Endometrium (tissue), 2 donors: ENCODE data around the gene OPRM1.

Experiments used
- FAIRE-seq: peaks from 2 replicates; lab custom pipeline; 2012; peaks lifted over from hg19 to GRCh38; lab: Jason Lieb, UNC
- donor health status: control.
- donor health status: control.

Gene OPRM1

GRCh38 chr6:154284313-154284853, 245.3 kb downstream of the OPRM1 start:
- FAIRE-seq = no peak

- FAIRE-seq = peak; percentile 71
These were observed 246.8 kb downstream of the OPRM1 start for GRCh38 chr6:154285826-154286225.

GRCh38 chr6:154289818-154290508, 250.9 kb downstream of the OPRM1 start:
- no peak for FAIRE-seq

GRCh38 chr6:154292066-154292465, 253.0 kb downstream of the OPRM1 start:
- no peak for FAIRE-seq

DNA sequence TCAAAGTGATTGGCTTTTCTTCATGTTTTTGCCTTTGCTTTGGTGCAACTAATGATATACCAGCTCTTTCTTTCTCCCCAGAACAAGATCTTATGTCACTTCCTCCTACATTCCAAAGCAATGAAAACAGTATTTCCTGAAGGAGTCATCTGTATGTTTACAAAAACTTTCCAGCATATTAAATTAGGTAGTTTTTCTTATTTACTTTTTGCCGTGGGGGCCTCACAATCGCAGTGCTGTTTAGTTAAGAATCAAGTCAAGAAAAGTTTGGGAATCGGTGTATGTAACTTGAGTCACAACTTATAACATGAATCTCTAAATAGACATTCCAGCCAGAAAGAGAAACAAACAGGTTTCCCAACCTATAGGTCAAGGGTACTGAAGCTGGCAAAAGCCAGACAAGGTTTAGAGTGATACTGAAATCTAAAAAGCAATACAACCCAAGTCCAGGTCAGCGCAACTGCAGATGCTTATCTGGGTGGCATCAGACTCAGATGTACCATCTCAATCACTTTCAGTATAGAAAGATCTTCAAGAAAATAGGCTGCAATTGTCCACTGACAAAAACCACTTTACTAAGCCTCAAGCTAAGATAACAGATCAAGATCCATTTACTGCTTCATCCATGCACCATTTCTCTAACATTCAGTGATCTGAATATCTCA, 253.9 kb downstream of the OPRM1 start:
- no peak for FAIRE-seq

- FAIRE-seq = no peak
These were observed 256.7 kb downstream of the OPRM1 start for GRCh38 chr6:154295733-154296132.
